ENCODE data around the gene CACNA2D2.

The CACNA2D2 gene

GRCh38 chr3:50448752-50449539 is 54.5 kb downstream of the CACNA2D2 start:
- no peaks in the 10 kb centered on the region for H3K36me3 ChIP-seq (ENCODE audit: control insufficient read depth, insufficient read depth, low read length)
- H3K4me3 ChIP-seq (ENCODE audit: insufficient read depth, low read depth, low read length), result no peak overlapping the region
- no peak overlapping the region for H3K27ac ChIP-seq (ENCODE audit: insufficient read depth, low read depth, low read length, poor library complexity, severe bottlenecking)
- peaks cover 16% of the 10 kb centered on the region for H3K4me1 ChIP-seq (ENCODE audit: control insufficient read depth, insufficient read depth, low read length)
- H3K27me3 ChIP-seq (ENCODE audit: control insufficient read depth, insufficient read depth, low read length, poor library complexity, severe bottlenecking), result no peaks in the 10 kb centered on the region
- WGBS, 2 experiments, result 90 to 93% methylated on average over 13 of the region's 13 CpGs
- no peaks in the 10 kb centered on the region for H3K9me3 ChIP-seq (ENCODE audit: control insufficient read depth, low read length)

DNA sequence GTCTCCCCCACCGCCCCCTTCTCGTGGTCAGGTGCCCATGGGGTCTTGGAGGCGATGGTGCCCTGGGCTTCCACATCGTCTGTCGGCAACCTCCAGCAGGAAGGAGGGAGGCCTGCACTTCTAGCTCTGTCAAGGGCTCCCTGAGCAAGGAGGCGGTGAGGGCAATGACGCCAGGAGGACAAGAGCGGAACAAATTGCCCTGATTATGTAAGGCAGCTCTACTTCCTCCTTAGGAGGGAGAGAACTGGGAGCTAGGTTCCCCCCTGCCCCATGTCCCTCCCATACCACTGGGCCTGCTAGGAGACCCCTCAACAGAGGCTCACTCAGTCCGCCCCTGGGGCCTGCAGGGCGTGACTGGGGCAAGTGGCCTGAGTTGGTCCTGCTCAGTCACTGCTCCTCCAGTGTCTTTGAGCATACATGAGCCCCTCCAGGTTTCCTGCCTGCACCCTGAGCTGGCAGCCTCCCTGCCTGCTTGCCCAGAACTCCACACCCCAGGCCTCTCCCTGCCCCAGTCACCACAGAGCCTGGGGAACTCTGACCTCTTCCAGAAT is 56.1 kb downstream of the CACNA2D2 start:
- Histone ChIP-seq H3K4me3 (ENCODE audit: insufficient read depth, low read depth, low read length) (no peak overlapping the region), H3K4me1 (ENCODE audit: control insufficient read depth, insufficient read depth, low read length) (peaks cover 15% of the 10 kb centered on the region), H3K36me3 (ENCODE audit: control insufficient read depth, insufficient read depth, low read length) (no peaks in the 10 kb centered on the region), H3K9me3 (ENCODE audit: control insufficient read depth, low read length) (no peaks in the 10 kb centered on the region), H3K27ac (ENCODE audit: insufficient read depth, low read depth, low read length, poor library complexity, severe bottlenecking) (no peak overlapping the region), H3K27me3 (ENCODE audit: control insufficient read depth, insufficient read depth, low read length, poor library complexity, severe bottlenecking) (no peaks in the 10 kb centered on the region)
- WGBS, 2 experiments, result 91% methylated on average over 10 of the region's 10 CpGs

DNA sequence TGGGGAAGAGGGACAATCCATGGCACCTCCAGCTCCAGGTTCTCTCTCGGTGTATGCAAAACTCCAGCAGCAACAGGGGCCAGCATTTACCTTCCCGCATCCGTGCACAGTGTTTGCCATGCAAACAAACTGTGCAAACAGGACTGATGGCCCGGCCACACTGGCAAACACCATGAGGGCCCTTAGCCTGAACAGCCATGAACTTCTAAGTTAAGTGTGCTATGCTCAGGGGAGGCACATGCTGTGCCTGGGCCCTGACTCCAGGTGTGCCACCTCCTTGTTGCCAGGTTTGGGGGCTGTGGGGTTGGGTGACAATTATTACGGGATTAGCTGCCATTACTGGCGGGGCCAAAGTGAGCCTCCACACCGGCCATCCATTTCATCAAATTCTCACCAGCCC is 57.5 kb downstream of the CACNA2D2 start:
- 93 to 96% methylated on average over 7 of the region's 7 CpGs for WGBS, 2 experiments
- Histone ChIP-seq H3K36me3 (ENCODE audit: control insufficient read depth, insufficient read depth, low read length) (no peaks in the 10 kb centered on the region), H3K9me3 (ENCODE audit: control insufficient read depth, low read length) (no peaks in the 10 kb centered on the region), H3K27me3 (ENCODE audit: control insufficient read depth, insufficient read depth, low read length, poor library complexity, severe bottlenecking) (no peaks in the 10 kb centered on the region), H3K4me3 (ENCODE audit: insufficient read depth, low read depth, low read length) (no peak overlapping the region), H3K27ac (ENCODE audit: insufficient read depth, low read depth, low read length, poor library complexity, severe bottlenecking) (no peak overlapping the region), H3K4me1 (ENCODE audit: control insufficient read depth, insufficient read depth, low read length) (peaks cover 15% of the 10 kb centered on the region)

DNA sequence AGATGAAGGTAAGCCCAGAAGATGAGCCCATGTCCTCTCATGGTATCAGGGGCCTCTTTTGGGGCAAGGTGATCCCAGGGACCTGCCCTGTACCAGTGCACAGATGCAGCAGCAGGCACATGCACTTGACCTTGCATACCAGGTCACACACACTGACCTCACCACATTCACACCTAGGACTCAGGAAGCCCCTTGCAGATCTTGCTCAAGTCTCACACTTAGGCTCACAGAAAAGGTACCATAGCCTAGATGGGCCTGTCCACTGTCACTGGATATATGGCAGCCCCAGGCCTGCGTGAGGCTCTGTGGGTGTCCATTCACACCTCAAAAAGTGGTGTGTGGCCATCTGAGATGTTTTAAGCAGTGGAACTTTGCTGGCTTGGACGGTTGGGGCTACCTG is 58.7 kb downstream of the CACNA2D2 start:
- Histone ChIP-seq H3K27ac (ENCODE audit: insufficient read depth, low read depth, low read length, poor library complexity, severe bottlenecking) (no peak overlapping the region), H3K27me3 (ENCODE audit: control insufficient read depth, insufficient read depth, low read length, poor library complexity, severe bottlenecking) (no peaks in the 10 kb centered on the region), H3K36me3 (ENCODE audit: control insufficient read depth, insufficient read depth, low read length) (no peaks in the 10 kb centered on the region), H3K4me3 (ENCODE audit: insufficient read depth, low read depth, low read length) (no peak overlapping the region), H3K4me1 (ENCODE audit: control insufficient read depth, insufficient read depth, low read length) (peaks cover 4% of the 10 kb centered on the region), H3K9me3 (ENCODE audit: control insufficient read depth, low read length) (no peaks in the 10 kb centered on the region)
- 89 to 91% methylated on average over 2 of the region's 2 CpGs for WGBS, 2 experiments

- H3K27me3 ChIP-seq (ENCODE audit: control insufficient read depth, insufficient read depth, low read length, poor library complexity, severe bottlenecking), result no peaks in the 10 kb centered on the region
- WGBS, 2 experiments, result 92 to 95% methylated on average over 5 of the region's 5 CpGs
- H3K4me3 ChIP-seq (ENCODE audit: insufficient read depth, low read depth, low read length), result no peak overlapping the region
- no peaks in the 10 kb centered on the region for H3K36me3 ChIP-seq (ENCODE audit: control insufficient read depth, insufficient read depth, low read length)
- H3K27ac ChIP-seq (ENCODE audit: insufficient read depth, low read depth, low read length, poor library complexity, severe bottlenecking), result no peak overlapping the region
- H3K9me3 ChIP-seq (ENCODE audit: control insufficient read depth, low read length), result no peaks in the 10 kb centered on the region
- no peaks in the 10 kb centered on the region for H3K4me1 ChIP-seq (ENCODE audit: control insufficient read depth, insufficient read depth, low read length)
Observed at GRCh38 chr3:50444213-50444612, 59.2 kb downstream of the CACNA2D2 start.

GRCh38 chr3:50442945-50443579 is 60.4 kb downstream of the CACNA2D2 start:
- no peaks in the 10 kb centered on the region for H3K4me1 ChIP-seq (ENCODE audit: control insufficient read depth, insufficient read depth, low read length)
- no peak overlapping the region for H3K27ac ChIP-seq (ENCODE audit: insufficient read depth, low read depth, low read length, poor library complexity, severe bottlenecking)
- no peaks in the 10 kb centered on the region for H3K36me3 ChIP-seq (ENCODE audit: control insufficient read depth, insufficient read depth, low read length)
- H3K4me3 ChIP-seq (ENCODE audit: insufficient read depth, low read depth, low read length), result no peak overlapping the region
- H3K9me3 ChIP-seq (ENCODE audit: control insufficient read depth, low read length), result no peaks in the 10 kb centered on the region
- 92 to 93% methylated on average over 21 of the region's 21 CpGs for WGBS, 2 experiments
- no peaks in the 10 kb centered on the region for H3K27me3 ChIP-seq (ENCODE audit: control insufficient read depth, insufficient read depth, low read length, poor library complexity, severe bottlenecking)

DNA sequence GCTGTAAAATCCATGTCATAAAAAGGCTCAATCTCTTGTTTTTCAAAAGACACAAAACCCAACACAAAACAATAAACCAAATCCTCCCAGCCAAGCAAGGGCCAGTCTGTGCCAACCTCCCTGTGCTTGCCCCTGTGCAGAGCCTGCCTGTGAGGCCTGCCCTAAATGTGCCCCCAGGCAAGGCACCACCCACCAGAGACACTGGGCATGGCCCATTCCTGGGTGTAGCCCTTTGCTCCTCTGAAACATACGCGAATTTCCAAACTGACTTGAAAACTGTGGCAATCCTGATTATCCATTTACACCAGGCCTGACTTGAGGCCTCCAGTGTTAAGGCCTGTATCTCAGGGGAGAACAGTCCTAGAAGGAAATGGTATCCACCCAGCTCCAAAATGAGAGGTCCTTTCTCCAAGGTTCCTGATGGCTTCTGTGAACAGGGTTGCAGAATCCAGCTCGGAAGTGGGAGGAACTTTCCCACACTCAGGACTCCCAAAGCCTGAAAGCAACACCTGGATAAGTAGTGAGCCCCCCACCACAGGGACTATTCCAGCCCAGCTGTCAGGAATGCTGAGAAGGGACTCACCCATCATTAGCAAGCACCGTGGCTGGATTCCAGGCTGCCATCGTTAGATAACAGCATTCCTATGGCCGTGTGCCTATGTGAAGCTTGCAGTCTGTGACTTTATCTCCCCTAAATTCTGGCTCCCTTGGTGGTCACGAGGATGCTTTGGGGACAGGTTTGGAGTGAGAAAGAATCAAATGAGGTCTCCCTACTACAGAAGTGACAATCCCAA is 61.8 kb downstream of the CACNA2D2 start:
- 83 to 85% methylated on average over 7 of the region's 7 CpGs for WGBS, 2 experiments
- Histone ChIP-seq H3K36me3 (ENCODE audit: control insufficient read depth, insufficient read depth, low read length) (no peaks in the 10 kb centered on the region), H3K4me1 (ENCODE audit: control insufficient read depth, insufficient read depth, low read length) (no peaks in the 10 kb centered on the region), H3K4me3 (ENCODE audit: insufficient read depth, low read depth, low read length) (no peak overlapping the region), H3K9me3 (ENCODE audit: control insufficient read depth, low read length) (no peaks in the 10 kb centered on the region), H3K27me3 (ENCODE audit: control insufficient read depth, insufficient read depth, low read length, poor library complexity, severe bottlenecking) (no peaks in the 10 kb centered on the region), H3K27ac (ENCODE audit: insufficient read depth, low read depth, low read length, poor library complexity, severe bottlenecking) (no peak overlapping the region)

DNA sequence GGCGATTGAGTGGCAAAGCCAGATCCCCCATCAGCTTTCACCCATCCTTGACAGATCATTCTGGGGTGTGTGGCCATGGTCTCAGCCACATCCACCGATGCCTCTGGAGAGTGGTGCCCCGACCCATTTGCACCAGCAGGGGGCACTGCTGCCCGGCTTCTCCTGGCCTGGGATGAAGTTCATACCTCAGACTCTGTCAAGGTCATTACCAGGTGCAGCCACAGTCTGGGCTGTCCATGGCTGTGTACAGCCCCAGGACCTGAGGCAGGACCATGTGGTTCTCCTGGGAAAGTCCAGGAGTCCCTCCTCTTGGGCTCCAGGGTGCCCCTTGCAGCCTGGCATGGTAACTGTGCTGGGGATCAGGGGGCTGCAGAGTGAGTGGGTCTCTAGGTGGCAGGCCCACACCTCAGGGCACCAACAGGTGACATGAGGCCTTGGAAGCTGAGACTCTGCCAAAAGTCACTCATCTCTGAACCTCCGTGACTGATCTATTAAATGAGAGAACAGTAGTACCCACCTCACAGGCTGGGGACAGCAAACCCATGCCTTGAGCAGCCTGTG is 67.2 kb downstream of the CACNA2D2 start:
- H3K27me3 ChIP-seq (ENCODE audit: control insufficient read depth, insufficient read depth, low read length, poor library complexity, severe bottlenecking), result no peaks in the 10 kb centered on the region

DNA sequence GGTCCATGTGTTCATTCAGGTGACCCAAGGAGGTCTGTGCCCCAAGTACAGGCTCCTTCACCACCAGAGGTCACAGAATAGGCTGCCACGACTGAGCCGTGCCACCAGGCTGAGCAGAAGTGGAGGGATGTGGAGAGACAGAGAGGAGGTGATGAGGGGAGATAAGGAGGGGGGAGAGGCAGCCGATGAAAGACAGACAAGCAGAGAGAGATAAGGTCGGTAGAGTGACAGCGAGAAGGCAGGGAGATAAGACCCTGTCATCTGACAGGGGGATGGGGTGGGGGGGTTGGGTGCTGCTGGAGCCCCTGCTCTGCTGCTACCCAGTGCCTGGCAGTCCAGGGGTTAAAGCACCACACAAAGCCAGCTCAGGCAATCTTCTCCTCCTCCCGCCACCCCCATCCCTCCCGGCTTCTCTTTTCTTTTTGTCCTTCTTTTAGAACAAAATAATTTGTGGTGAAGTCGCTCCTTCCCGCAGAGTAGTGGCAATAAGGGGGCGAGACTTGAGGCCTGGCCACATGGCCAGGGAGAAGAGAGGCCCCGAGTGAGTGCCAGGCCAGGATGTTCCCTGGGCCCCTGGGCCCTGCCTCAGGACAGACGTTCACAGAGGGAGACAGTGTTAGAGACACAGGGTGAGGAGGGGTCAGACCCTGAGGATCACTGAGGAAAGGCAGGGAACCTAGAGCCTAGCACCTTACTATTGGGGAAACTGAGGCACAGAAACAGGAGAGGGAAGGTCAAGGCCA is 67.9 kb downstream of the CACNA2D2 start:
- Histone ChIP-seq H3K4me1 (ENCODE audit: control insufficient read depth, insufficient read depth, low read length) (peaks cover 10% of the 10 kb centered on the region), H3K27ac (ENCODE audit: insufficient read depth, low read depth, low read length, poor library complexity, severe bottlenecking) (no peak overlapping the region), H3K36me3 (ENCODE audit: control insufficient read depth, insufficient read depth, low read length) (no peaks in the 10 kb centered on the region), H3K9me3 (ENCODE audit: control insufficient read depth, low read length) (no peaks in the 10 kb centered on the region), H3K4me3 (ENCODE audit: insufficient read depth, low read depth, low read length) (no peak overlapping the region), H3K27me3 (ENCODE audit: control insufficient read depth, insufficient read depth, low read length, poor library complexity, severe bottlenecking) (no peaks in the 10 kb centered on the region)
- 49 to 53% methylated on average over 11 to 12 of the region's 12 CpGs for WGBS, 2 experiments

More for the DNA sequence above, 67.2 kb downstream of the CACNA2D2 start:
- H3K4me3 ChIP-seq (ENCODE audit: insufficient read depth, low read depth, low read length), result no peak overlapping the region
- H3K36me3 ChIP-seq (ENCODE audit: control insufficient read depth, insufficient read depth, low read length), result no peaks in the 10 kb centered on the region
- H3K27ac ChIP-seq (ENCODE audit: insufficient read depth, low read depth, low read length, poor library complexity, severe bottlenecking), result no peak overlapping the region
- no peaks in the 10 kb centered on the region for H3K9me3 ChIP-seq (ENCODE audit: control insufficient read depth, low read length)
- peaks cover 7% of the 10 kb centered on the region for H3K4me1 ChIP-seq (ENCODE audit: control insufficient read depth, insufficient read depth, low read length)
- WGBS, 2 experiments, result 29 to 32% methylated on average over 5 of the region's 5 CpGs
